HG02763 (cell line): ENCODE data around the gene WWP2.
"Not testable (repeated sequence)": the region's sequence is repeated elsewhere in the genome, so short reads cannot be mapped to it uniquely, and the experiment has no call there.

Experiments
- ATAC-seq: cut with Tn5 transposase; IDR thresholded peaks from one replicate; pipeline ENCODE4 v1.9.1; 2021; ENCODE audit warnings: mild to moderate bottlenecking, moderate library complexity; ENCODE audit not compliant: unreplicated experiment

The WWP2 gene

DNA sequence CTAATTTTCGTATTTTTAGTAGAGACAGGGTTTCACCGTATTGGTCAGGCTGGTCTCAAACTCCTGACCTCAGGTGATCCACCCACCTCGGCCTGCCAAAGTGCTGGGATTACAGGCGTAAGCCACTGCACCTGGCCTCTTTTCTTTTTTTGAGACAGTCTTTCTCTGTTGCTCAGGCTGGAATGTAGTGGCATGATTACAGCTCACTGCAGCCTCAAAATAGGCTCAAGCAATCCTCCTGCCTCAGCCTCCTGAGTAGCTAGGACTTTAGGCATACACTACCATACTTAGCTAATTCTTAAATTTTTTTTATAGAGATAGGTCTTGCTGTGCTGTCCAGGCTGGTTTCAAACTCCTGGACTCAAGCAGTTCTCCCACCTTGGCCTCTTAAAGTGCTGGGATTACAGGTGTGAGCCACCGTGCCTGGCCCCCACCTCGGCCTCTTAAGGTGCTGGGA, 29.3 kb downstream of the WWP2 start:
- ATAC-seq: not testable (repeated sequence)

DNA sequence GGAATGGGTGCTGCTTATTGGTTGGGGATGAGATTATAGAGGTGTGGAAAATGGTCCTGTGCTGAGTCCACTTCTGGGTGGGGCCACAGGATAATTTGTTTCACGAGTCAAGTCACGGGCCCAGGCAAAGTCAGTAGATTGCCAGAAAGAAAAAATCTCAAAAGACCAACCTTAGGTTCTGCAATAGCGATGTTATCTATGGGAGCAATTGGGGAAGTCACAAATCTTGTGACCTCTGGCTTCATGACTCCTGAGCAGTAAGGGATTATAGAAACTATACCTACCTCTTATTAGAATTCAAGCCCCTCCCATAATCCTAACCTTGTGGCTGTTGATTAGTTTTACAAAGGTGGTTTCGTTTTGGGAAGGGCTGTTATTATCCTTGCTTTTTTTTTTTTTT, 31.4 kb downstream of the WWP2 start:
- no peak for ATAC-seq

DNA sequence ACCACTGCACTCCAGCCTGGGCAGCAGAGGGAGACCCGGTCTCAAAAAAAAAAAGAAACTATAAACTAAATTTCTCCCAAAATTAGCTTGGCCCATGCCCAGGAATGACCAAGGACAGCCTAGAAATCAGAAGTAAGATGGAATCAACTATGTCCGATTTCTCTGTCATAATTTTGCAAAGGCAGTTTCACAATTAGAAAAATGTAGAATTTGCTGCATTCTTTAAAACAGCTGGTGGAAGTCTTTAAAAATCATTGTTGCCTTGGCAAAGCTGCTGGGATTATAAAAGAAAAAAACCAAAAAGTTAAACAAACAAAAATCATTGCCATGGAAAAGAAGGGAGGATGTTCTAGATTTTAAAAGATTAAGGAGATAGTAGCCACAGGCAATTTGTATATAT, 32.4 kb downstream of the WWP2 start:
- no peak for ATAC-seq

DNA sequence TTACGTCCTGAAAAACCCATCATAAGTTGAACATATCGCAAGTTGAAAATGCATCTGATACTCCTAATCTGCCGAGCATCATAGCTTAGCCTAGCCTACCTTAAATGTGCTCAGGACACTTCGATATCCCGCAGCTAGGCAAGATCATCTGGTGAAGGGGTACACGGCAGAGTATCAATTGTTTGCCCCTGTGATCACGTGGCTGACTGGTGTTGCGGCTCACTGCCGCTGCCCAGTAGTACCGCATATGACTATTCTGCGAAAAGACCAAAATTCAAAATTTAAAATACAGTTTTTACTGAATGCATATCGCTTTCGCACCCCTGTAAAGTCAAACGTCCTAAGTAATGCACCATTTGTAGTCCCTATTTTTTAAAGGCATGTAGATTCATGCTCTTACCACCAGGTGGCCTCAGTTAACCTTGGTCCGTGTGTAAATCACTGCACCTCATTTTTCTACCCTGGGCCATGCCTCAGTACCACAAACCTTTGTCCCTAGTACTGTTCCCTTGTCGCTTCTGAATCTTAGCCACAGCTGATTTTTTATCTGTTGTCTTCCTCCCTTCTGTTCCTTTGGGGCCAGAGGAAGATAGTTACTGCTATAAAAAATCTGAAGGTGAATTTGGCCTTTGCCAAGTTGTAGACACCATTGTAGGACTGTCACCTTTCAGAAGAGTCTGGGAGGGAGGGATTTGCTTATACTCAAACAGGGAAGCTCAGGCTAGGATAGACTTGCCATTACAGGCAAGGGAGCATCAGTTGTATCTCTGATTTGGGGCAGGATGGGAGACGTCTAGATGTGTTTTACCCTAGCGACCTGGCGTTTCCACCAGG, 34.4 kb downstream of the WWP2 start:
- ATAC-seq: no peak

DNA sequence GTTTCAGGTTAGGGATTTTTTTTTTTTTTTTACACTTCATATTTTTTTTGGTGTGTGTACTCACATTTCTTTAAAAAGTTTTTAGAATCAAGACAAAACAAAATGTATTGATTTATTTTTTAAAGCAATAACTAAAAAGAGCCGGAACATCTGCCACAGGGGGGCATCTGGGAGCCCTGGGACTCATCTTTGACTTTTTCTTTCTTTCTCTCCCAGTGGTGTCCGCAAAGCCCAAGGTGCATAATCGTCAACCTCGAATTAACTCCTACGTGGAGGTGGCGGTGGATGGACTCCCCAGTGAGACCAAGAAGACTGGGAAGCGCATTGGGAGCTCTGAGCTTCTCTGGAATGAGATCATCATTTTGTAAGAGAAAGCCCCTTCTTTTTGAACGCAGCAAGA, 36.3 kb downstream of the WWP2 start:
- no peak for ATAC-seq

DNA sequence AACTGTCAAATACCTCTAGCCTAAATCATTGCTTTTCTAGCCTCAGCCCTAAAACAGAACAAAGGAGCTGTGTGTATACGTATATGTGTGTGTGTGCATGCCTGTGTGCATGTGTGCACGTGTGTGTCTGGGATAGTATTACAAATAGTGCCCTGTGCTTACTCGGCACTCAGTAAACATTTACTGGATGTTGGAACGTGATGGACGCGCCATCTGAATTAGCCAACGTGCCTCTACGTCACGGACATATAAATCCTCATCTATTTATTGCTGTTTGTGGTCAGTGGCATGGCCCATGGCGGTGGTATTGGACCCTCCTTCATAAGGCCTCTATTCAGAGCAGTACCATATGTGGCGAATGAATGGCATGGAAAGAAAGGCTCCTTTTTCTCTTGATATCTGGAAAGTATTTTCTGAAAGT, 37.5 kb downstream of the WWP2 start:
- no peak for ATAC-seq

DNA sequence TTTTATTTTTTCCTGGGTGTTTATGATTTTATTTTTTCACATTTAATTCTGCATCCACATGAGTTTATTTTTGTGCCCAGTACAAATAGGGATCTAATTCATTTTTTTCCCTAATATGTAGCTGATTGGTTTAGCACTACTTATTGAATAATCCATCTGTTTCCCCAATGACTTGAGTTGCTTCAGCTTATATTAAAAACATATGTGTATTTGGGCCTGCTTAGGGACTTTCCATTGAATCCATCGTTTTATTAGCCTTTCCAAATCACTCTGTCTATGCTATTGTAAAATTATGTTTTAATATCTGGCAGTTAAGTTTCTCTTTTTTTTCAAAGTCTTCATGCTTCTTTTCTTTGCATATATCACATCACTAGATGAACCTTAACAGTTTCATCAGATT, 42.2 kb downstream of the WWP2 start:
- ATAC-seq: no peak

DNA sequence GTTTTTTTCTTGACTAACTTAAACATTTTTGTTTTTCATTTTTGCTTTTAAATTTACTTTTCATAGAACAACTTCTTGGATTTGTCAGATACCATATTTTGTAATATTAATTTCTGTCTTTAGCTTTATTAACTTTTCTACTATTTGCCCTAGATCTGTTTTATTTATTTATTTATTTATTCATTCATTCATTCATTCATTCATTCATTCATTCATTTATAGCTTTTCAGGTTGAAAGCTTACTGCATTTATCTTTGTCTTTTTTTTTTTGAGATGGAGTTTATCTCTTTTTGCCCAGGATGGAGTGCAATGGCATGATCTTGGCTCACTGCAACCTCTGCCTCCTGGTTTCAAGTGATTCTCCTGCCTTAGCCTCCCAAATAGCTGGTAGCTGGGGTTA, 44.6 kb downstream of the WWP2 start:
- ATAC-seq: not testable (repeated sequence)

DNA sequence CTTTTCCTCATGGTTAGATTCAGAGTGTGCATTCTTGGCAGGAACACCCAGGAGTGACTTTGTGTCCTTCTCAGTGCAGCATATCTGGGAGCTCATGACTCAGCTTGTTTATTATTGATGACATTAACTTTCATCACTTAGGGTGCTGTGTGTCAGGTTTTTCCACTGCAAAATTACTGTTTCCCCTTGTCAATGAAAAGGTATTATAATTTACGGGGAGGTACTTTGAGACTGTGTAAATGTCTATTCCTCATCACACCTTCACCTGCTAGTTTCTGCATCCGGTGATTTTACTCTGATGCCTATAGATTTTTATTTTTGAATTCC, 50.5 kb downstream of the WWP2 start:
- ATAC-seq: no peak

DNA sequence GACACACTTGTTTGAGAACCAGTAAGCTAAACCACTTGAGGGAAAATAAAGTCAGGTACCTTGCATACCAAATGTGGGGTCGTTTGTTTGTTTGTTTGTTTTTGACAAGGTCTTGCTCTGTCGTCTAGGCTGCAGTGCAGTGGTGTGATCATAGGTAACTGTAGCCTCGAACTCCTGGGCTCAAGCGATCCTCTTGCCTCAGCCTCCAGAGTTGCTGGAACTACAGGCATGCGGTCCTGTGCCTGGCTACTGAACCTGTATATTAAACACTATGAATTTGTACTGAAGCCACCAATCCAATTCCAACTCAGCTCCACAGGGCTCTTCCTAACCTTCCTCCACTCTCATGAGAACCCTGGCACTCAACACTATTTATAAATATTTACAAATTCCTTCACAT, 51.9 kb downstream of the WWP2 start:
- ATAC-seq: no peak

DNA sequence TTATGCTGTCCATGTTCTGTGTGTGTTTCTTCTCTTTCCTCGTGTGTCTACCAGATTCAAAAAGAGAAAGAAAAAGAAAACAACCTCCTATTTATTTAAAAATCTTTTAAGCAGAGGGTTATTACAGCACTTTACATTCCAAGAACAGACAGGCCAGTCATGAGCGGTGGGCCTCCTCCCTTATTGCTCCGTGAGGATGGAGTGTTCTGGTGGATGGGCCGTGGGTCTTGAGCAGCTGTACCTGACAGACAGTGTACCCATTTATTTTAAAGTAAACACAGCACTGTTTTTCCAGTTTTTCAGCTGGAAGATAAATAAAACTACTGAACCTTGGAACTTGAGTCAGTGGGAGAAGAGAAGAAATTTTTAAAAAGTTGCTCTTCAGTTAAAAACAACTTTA, 52.4 kb downstream of the WWP2 start:
- ATAC-seq: no peak

DNA sequence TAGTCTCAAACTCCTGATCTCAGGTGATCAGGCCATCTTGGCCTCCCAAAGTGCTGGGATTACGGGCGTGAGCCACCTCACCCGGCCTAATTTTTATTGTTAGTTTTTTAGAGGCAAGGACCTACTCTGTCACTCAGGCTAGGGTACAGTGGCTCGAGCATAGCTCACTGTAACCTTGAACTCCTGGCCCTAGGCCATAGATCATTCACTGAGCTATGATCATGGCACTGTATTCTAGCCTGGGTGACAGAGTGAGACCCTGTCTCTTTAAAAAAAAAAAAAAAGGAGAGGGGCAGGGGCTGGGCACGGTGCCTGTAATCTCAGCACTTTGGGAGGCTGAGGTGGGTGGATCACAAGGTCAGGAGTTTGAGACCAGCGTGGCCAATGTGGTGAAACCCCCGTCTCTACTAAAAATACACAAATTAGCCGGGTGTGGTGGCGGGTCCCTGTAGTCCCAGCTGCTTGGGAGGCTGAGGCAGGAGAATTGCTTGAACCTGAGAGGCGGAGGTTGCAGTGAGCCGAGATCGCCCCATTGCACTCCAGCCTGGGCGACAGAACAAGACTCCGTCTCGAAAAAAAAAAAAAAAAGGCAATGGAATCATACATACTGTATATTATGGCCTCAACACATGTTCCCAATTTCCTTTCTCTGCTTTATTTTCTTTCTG, 53.2 kb downstream of the WWP2 start:
- not testable (repeated sequence) for ATAC-seq

DNA sequence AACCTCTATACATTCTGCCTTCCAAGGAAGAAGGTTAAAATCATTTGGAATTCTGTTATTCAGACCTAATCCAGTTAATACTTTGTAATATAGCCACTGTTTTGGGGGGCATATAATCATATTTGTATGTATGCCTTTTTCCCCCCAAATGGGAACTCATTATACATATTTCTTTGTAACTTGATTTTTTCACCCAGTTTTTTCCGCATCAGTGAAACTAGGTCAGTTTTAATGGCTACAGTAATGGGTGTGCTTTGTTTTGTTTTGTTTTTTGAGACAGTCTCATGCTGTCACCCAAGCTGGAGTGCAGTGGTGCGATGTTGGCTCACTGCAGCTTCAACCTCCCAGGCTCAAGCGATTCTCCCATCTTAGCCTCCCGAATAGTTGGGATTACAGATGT, 54.9 kb downstream of the WWP2 start:
- ATAC-seq: no peak

DNA sequence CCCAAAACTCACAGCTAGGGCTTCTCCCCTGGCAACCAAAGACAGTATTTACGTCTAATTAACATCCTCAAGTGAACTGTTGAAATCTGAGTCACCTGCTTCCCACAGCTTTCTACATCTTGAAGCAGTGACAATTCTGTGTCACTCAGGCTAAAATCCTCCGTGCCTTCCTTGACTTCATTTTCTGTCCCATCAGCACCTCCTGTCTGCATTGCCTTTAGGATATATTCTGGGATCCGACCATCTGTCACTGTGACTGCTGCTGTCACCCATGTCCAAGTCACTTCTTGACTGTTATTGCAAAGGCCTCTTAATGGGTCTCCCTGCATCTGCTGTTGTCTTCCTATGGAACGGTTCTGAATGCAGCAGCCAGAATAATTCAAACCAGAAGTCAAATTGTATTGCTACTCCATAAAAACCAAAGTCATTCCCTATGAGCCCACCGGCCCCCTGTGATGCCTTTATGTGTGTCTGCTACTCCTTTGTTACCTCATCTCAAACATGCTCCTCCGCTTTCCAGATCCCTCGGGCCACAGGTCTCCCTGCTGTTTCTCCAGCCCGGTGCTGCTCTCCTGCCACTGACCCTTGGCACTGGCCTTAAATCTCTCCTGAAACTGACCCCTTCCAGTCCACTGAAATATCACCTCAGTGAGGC, 56.9 kb downstream of the WWP2 start:
- no peak for ATAC-seq

DNA sequence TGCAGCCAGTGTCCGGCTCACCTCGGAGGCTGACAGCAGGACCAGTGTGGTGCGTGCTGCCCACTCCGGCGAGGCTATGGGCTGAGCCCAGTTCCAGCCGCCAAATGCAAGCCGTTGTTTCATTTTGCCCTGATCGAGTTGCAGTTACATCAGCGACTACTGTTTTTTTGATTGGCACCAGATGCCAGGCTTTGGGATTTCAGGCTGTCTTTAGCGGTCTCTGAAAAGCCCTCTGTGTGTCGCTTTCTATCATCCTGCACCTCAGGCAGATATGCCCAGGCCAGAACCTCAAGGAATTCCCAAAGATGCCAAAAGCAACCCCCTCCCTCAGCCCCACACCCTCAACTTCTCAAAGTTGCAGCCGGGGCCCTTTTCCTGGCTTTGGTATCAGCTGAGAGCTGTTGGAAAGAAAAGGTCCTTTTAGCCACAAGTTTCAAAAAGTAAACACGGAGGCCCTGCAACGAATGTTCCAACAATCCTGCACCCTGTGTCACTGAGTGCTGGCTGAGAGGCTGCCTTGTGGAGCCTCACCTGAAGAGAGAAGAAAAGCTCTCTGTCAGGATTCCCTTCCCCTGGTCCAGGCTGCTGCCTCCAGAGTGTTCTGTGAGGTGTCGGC, 58.9 kb downstream of the WWP2 start:
- ATAC-seq: no peak

DNA sequence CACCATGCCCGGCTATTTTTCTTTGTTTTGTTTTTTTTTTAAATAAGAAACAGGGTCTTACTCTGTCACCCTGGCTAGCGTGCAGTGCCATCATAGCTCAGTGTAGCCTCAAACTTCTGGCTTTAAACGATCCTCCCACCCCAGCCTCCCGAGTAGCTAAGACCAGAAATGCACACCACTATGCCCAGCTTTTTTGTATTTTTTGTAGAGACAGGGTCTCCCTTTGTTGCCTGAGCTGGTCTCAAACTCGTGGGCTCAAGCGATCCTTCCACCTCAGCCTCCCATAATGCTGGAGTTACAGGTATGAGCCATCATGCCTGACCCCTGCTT, 59.7 kb downstream of the WWP2 start:
- no peak for ATAC-seq

DNA sequence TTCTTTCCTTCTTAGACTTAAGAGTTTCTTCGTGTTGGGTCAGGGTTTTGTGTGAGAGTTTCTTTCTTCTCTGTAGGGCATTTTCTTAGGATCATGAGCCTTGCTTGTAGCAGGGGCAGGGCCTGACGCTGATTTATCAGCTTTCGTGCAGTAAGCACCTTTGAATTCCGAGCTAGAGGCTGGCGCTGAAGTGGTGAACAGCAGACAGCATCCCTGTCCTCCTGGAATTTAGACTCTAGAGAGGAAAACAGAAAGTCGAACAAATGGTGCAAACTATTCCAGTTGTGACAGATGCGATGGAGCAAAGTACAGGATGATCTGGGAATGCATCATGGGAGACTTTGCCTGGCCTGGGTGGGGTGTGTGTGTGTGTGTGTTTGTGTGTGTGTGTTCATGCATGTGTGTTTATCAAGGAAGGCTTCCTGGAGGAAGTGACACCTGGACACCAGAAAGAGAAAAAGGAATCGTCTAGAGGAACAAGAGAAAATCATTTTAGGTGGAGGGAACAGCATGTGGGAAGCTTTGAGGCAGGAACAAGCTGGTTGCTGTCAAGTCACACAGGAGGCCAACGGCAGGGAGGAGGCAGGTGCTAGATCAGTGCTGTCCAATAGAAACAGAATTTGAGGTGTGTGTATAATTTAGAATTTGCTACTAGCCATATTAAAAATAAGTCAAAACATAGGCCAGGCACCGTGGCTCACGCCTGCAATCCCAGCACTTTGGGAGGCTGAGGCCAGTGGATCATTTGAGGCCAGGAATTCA, 60.2 kb downstream of the WWP2 start:
- ATAC-seq: no peak

DNA sequence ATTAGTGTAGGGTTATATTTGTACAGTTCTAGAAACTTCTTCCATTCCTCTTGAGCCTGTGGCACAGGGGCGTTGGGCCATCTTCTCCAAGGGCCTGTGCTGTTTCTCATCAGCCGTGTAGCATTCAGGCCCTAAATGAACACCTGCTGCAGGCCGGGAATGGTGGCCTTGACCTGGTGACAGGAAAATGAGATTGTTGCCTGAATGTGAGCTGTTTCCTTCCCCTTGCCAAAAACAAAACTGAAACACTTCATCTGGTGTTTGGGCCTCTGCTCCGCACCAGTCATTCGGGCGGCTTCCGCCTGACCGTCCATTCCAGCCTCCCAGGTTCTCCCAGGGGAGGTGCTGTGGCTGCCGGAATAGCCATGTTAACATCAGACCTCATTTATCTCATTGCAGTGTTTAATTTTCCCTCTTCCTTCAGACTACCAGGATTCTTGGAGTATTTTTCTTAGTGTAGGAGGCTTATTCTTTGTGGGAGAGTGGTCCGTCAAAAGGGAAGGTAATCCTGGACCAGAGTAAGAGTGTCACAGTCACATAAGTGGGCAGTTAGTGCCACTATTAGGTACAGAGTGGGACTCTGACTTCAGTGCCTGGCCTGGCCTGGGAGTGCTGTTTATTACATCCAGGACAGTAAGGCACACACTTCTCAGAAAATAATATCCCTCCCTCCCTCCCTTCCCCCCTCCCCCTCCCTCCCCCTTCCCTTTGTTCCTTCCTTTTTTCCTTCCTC, 61.9 kb downstream of the WWP2 start:
- peak; percentile 79 for ATAC-seq

DNA sequence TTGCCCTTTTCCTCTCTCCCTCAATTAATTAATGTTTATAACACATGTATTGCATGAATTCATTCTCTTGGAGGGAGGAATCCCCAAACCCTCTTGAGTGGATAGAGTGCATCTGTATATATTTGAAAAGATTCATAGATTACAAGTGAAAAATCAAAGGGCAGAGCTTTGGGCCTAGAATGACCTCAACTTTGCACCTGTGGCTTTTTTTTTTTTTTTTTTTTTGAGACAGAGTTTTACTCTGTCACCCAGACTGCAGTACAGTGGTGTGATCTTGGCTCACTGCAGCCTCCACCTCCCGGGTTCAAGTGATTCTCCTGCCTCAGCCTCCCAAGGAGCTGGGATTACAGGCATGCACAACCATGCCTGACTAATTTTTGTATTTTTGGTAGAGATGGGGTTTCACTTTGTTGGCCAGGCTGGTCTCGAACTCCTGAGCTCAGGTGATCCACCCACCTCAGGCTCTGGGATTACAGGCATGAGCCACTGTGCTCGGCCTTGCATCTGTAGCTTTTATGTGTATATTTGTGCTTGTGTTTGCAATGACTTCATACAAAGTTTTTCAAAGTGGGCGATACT, 62.5 kb downstream of the WWP2 start:
- ATAC-seq: not testable (repeated sequence)

DNA sequence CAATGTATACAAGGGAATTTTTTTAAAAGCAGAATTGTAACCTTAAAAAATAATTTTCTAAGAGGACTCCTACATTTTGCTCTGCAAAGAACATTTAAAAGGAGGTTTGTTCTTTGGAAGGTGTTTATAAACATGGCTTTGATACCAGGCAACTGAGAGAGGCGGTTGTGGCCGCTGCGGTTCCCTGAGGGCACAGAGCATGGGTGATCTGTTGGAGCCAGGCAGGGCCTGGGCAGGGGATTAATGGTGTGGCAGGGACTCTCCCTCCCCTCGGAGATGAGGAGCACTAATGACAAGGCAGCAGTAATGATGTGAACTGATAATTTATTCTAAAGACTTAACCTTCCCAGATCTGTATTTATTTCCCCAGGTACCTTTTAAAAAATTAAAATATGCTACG, 65.4 kb downstream of the WWP2 start:
- ATAC-seq: no peak
